Peyer's patch (tissue), 4 donors: ENCODE measurements around the gene PPARA.

Experiments used
- CTCF ChIP-seq, 6 experiments: fragments of 450-650 bp in 4 of 6; fragments of 200-600 bp in 2 of 6; sonication (generic) in 1 of 6; IDR thresholded peaks; one replicate each; pipeline ENCODE4 v1.5.1; 2017 to 2019; ENCODE audit warnings: antibody characterized with exemption in 6 of 6, mild to moderate bottlenecking in 3 of 6, moderate library complexity in 1 of 6
- POLR2A ChIP-seq, 2 donors: fragments of 450-650 bp; IDR thresholded peaks; one replicate each; pipeline ENCODE4 v1.5.1; 2017; ENCODE audit warnings: antibody characterized with exemption in 2 of 2, mild to moderate bottlenecking in 2 of 2, moderate library complexity in 2 of 2

- TF ChIP-seq POLR2A (IDR thresholded peaks at IDR 0.05) (no peak), CTCF (IDR thresholded peaks at IDR 0.05) (no peak)
Measured at GRCh38 chr22:46156031-46156430, 5.7 kb downstream of the PPARA start.
